NCI-H2029 (cell line): ENCODE data around the gene NEDD4.
"Not testable (repeated sequence)": the region's sequence is repeated elsewhere in the genome, so short reads cannot be mapped to it uniquely, and the experiment has no call there.

Experiments
- DNase-seq: peaks from one replicate; lab custom pipeline; 2025; lab: John Stamatoyannopoulos, UW

NEDD4 gene

GRCh38 chr15:55894399-55894965, 98.9 kb downstream of the NEDD4 start:
- DNase-seq, result no peak

GRCh38 chr15:55893852-55894251, 99.6 kb downstream of the NEDD4 start:
- DNase-seq, result no peak

- no peak for DNase-seq
Measured at GRCh38 chr15:55891196-55891595, 102.2 kb downstream of the NEDD4 start.

- DNase-seq, result no peak
Measured at GRCh38 chr15:55884223-55884622, 109.2 kb downstream of the NEDD4 start.

GRCh38 chr15:55879181-55879580, 114.2 kb downstream of the NEDD4 start:
- DNase-seq, result no peak

GRCh38 chr15:55873024-55873720, 120.2 kb downstream of the NEDD4 start:
- no peak for DNase-seq

GRCh38 chr15:55872471-55872870, 120.9 kb downstream of the NEDD4 start:
- no peak for DNase-seq

- no peak for DNase-seq
Measured at GRCh38 chr15:55869660-55870059, 123.8 kb downstream of the NEDD4 start.

GRCh38 chr15:55868707-55869106, 124.7 kb downstream of the NEDD4 start:
- no peak for DNase-seq

- DNase-seq, result not testable (repeated sequence)
Measured at GRCh38 chr15:55868291-55868690, 125.1 kb downstream of the NEDD4 start.

- DNase-seq, result no peak
Measured at GRCh38 chr15:55863911-55864310, 129.5 kb downstream of the NEDD4 start.

GRCh38 chr15:55861115-55861514, 132.3 kb downstream of the NEDD4 start:
- no peak for DNase-seq

- no peak for DNase-seq
Measured at GRCh38 chr15:55860468-55860867, 132.9 kb downstream of the NEDD4 start.

- no peak for DNase-seq
Measured at GRCh38 chr15:55859681-55860080, 133.7 kb downstream of the NEDD4 start.

GRCh38 chr15:55858661-55859060, 134.8 kb downstream of the NEDD4 start:
- DNase-seq, result no peak

- no peak for DNase-seq
Measured at GRCh38 chr15:55856506-55857164, 136.8 kb downstream of the NEDD4 start.

- DNase-seq, result no peak
Measured at GRCh38 chr15:55853134-55853533, 140.3 kb downstream of the NEDD4 start.

- peak; percentile 37 for DNase-seq
Measured at GRCh38 chr15:55846116-55846707, 147.2 kb downstream of the NEDD4 start.

GRCh38 chr15:55842897-55843296, 150.5 kb downstream of the NEDD4 start:
- not testable (repeated sequence) for DNase-seq

- DNase-seq, result no peak
Measured at GRCh38 chr15:55835866-55836265, 157.5 kb downstream of the NEDD4 start.

- no peak for DNase-seq
Measured at GRCh38 chr15:55834331-55834730, 159.1 kb downstream of the NEDD4 start.

GRCh38 chr15:55829826-55830225, 163.6 kb downstream of the NEDD4 start:
- no peak for DNase-seq

GRCh38 chr15:55827955-55828354, 165.5 kb downstream of the NEDD4 start:
- DNase-seq, result no peak
